Activated CD4-positive, alpha-beta memory T cell treated with anti-CD3 and anti-CD28 coated beads, Interleukin-2, amount 10 ng/mL, durations not matched to agents 7 days and 5 days (primary cell): ENCODE results near the gene GRK5. TPM values are rescaled to one million over a fixed set of nuclear protein-coding genes. Genes with fewer than 3 reads are reported as not detected.
"Not testable (repeated sequence)": the region's sequence is repeated elsewhere in the genome, so short reads cannot be mapped to it uniquely, and the experiment has no call there.

Experiments
- CTCF ChIA-PET: fragments of 350-600 bp; sonication (Branson Sonifier 250); formaldehyde crosslinking; loops from one replicate; lab custom pipeline; 2021; ENCODE audit warnings: antibody characterized with exemption, inconsistent platforms; lab: Charles Lee
- POLR2A ChIA-PET: fragments of 350-600 bp; sonication (Branson Sonifier 250); formaldehyde crosslinking; loops from one replicate; lab custom pipeline; 2021; ENCODE audit warnings: antibody characterized with exemption; lab: Charles Lee
- DNase-seq: peaks from one replicate; pipeline ENCODE4 v3.0.0-alpha.2; 2020
- H3K27ac Mint-ChIP-seq: one replicate; pipeline ENCODE4 v1.8.0; 2021; ENCODE audit warnings: mild to moderate bottlenecking, mixed read lengths
- H3K27me3 Mint-ChIP-seq: one replicate; pipeline ENCODE4 v1.8.0; 2021; ENCODE audit warnings: mixed read lengths
- H3K36me3 Mint-ChIP-seq: one replicate; pipeline ENCODE4 v1.8.0; 2021; ENCODE audit warnings: low read depth, mixed read lengths
- H3K4me1 Mint-ChIP-seq: one replicate; pipeline ENCODE4 v1.8.0; 2021; ENCODE audit warnings: mixed read lengths
- H3K4me3 Mint-ChIP-seq: one replicate; pipeline ENCODE4 v1.8.0; 2021; ENCODE audit warnings: mild to moderate bottlenecking, mixed read lengths
- H3K9me3 Mint-ChIP-seq: one replicate; pipeline ENCODE4 v1.8.0; 2021; ENCODE audit warnings: mixed read lengths
- total RNA-seq, 2 experiments: library from RNA; stranded (reverse); gene quantifications; one replicate each; pipeline ENCODE4 v1.2.3, GENCODE V29; 2021

GRK5 gene
- total RNA-seq, 2 experiments from 2014 or later: 29.8 to 30.6 TPM

DNA sequence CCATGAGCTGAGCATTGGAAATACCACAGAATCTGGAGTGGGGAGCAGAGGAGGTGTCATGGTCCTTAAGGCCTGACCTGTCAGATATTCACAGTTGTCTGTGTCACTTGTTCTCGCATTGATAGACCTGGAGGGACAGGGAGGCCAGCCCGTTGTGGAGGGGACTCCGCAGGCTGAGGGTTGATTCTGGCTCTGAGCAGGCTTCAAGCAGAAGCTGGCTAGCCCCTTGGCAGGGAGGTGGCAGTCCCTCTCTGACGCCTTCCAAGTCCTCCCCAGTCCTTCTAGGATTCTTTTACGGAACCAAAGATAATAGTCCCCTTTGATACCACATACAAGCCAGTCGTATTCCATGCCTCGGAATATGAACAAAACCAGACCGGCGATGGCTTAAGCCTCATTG lies 65.4 kb downstream of the GRK5 start:
- Mint-ChIP-seq H3K36me3 (peaks cover 12% of the 10 kb centered on the region), H3K9me3 (no peaks in the 10 kb centered on the region), H3K27ac (no peak overlapping the region), H3K4me1 (peaks cover 55% of the 10 kb centered on the region), H3K27me3 (no peaks in the 10 kb centered on the region), H3K4me3 (no peak overlapping the region)
- ChIA-PET CTCF (interaction anchor here (0.7 to 2.9 kb wide), 4 partner anchors 10 to 34 kb away, joined by 3 to 26 read pairs (median 4); no protein-coding TSS in a partner anchor), POLR2A (interaction anchor here (2.6 to 8.2 kb wide), 4 partner anchors 10 to 65 kb away, joined by 20 to 69 read pairs (median 36); partner anchors contain the start of gene GRK5)
- DNase-seq: no peak

DNA sequence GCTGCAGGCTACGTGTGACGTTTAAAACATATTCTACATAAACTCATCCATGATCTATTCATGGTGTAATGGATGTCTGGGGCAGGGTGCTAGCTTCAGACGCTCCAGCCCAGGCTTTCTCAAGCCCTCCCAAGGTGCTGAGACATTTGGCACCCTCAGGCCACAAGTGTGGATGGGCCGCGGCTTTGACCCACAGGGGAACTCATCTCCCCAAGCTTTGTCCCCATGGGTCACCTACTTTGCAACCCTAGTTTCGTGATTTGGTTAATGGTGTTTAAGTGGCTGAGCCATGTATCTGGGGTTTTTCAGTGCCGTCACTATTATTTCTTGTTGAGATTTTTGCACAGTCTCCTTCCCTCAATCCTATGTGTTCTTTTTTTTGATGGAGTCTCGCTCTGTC lies 66.0 kb downstream of the GRK5 start:
- peaks cover 48% of the 10 kb centered on the region for H3K4me1 Mint-ChIP-seq
- no peak for DNase-seq
- H3K4me3 Mint-ChIP-seq: no peak overlapping the region
- H3K36me3 Mint-ChIP-seq: peaks cover 9% of the 10 kb centered on the region
- CTCF ChIA-PET: interaction anchor here (0.7 to 1.9 kb wide), 4 partner anchors 10 to 64 kb away, joined by 3 to 8 read pairs (median 4); no protein-coding TSS in a partner anchor
- H3K27me3 Mint-ChIP-seq: no peaks in the 10 kb centered on the region
- H3K27ac Mint-ChIP-seq: no peak overlapping the region
- POLR2A ChIA-PET: interaction anchor here (8.2 kb wide), 1 partner anchor 9 kb away, joined by 69 read pairs; no protein-coding TSS in a partner anchor
- H3K9me3 Mint-ChIP-seq: no peaks in the 10 kb centered on the region

DNA sequence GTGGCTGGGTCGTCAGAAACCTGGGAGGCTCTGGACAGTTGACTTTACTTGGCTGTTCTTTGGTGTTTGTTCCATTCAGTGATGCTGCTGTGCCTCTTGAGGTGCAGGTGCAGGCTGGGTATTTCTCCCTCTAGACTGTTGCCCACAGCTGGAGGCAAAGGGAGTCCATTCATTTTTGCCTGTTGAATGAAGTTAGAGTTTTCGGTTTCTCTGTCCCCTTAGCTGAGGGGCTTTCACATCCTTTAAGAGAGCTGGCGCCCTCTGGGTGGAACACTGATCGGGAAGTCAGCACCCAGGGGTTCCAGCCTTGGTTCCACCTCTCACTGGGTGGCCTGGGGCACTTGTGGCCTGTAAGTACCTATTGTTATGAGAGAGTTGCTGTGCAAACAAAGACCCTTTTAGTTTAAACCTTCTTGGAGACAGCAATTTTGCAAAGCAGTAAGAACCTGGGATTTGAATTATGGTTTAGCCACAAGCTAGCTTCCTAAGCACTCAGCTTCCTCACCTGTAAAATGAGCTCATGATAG lies 67.2 kb downstream of the GRK5 start:
- Mint-ChIP-seq H3K27me3 (no peaks in the 10 kb centered on the region), H3K9me3 (no peaks in the 10 kb centered on the region), H3K4me3 (no peak overlapping the region), H3K36me3 (peaks cover 6% of the 10 kb centered on the region), H3K27ac (no peak overlapping the region), H3K4me1 (peaks cover 36% of the 10 kb centered on the region)
- POLR2A ChIA-PET: interaction anchor here (1.0 to 8.2 kb wide), 3 partner anchors 8 to 66 kb away, joined by 3 to 69 read pairs (median 4); no protein-coding TSS in a partner anchor
- CTCF ChIA-PET: interaction anchor here (0.6 to 1.9 kb wide), 3 partner anchors 9 to 199 kb away, joined by 3 to 8 read pairs (median 5); no protein-coding TSS in a partner anchor
- DNase-seq: no peak

DNA sequence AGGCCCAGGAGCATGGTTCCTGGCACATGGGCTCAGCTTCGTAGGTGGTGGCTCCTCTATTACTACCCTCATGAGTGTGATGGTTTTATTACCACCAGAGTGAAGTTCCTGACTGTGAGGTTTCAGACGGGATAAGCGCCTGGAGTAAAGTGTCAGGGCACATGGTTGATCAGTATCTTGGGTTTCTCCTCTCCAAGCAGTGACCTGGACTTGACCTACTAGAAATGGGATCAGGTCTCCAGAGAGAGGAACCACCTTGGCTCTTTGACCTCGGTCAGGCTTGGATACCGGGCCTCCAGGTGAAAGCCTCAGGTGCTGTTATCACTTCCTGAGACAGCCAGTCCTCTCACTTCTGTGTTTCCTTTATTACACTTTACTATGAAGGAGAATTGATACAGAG lies 67.7 kb downstream of the GRK5 start:
- Mint-ChIP-seq H3K4me3 (no peak overlapping the region), H3K27ac (no peak overlapping the region), H3K27me3 (no peaks in the 10 kb centered on the region), H3K36me3 (peaks cover 4% of the 10 kb centered on the region), H3K4me1 (peaks cover 32% of the 10 kb centered on the region), H3K9me3 (no peaks in the 10 kb centered on the region)
- no peak for DNase-seq
- POLR2A ChIA-PET: interaction anchor here (1.0 to 8.2 kb wide), 3 partner anchors 8 to 66 kb away, joined by 3 to 69 read pairs (median 4); no protein-coding TSS in a partner anchor
- CTCF ChIA-PET: no interaction called here

DNA sequence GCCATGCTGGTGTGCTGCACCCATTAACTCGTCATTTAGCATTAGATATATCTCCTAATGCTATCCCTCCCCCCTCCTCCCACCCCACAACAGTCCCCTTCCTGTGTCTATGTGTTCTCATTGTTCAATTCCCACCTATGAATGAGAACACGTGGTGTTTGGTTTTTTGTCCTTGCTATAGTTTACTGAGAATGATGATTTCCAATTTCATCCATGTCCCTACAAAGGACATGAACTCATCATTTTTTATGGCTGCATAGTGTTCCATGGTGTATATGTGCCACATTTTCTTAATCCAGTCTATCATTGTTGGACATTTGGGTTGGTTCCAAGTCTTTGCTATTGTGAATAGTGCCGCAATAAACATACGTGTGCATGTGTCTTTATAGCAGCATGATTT lies 68.8 kb downstream of the GRK5 start:
- POLR2A ChIA-PET, CTCF ChIA-PET, H3K9me3 Mint-ChIP-seq, H3K27me3 Mint-ChIP-seq, H3K4me3 Mint-ChIP-seq, H3K36me3 Mint-ChIP-seq, H3K27ac Mint-ChIP-seq, DNase-seq: not testable (repeated sequence)
- H3K4me1 Mint-ChIP-seq: peaks cover 30% of the 10 kb centered on the region

DNA sequence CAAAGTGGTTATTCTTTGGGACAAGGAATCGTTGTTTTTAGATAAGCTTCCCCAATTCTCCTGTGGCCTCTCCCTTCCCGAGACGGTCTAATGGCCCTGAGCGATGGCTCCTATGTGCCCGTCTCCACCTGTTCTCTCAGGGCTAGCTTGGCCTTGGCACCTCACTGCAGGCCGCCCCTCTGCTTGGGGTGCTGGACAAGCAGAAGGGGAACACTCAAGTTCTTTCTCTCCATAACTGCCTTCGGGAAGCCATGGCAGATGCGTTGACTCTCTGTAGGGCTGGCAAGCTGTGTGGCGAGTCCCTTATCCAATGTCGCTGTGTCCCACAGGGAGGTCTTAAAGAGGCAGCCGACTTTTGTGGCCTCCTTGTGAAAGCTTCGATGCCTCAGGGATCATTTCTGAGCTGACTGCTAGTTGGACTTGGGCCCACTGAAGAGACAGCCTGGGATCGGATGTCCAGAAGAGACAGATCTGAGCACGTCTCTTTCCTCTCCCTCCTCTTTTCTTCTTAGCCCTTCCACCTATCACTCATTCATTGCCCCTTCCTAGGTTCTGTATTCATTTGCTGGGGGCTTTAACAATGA lies 70.8 kb downstream of the GRK5 start:
- Mint-ChIP-seq H3K4me3 (no peak overlapping the region), H3K27me3 (no peaks in the 10 kb centered on the region), H3K9me3 (no peaks in the 10 kb centered on the region), H3K27ac (no peak overlapping the region), H3K36me3 (peaks cover 4% of the 10 kb centered on the region), H3K4me1 (peaks cover 32% of the 10 kb centered on the region)
- POLR2A ChIA-PET: no interaction called here
- CTCF ChIA-PET: no interaction called here
- DNase-seq: no peak

DNA sequence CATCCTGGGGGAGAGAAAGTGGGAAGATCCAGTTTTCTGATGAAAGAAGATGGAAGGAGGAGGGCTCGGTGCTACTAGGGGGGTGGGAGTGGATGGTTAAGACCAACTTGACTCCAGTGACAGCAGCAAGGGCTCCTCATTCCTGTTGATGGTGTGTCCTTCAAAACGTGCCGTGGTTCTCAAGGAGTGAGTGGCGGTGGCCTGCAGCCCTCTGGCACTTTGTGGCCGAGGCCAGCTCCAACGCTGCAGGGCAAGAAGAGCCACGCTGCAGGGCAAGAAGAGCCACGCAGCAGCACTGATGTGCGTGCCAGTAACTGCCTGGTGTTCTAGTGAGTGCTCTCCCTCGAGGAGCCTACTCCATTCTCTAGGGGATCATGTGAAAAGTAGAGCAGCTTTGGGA lies 72.1 kb downstream of the GRK5 start:
- H3K4me3 Mint-ChIP-seq: no peak overlapping the region
- no peaks in the 10 kb centered on the region for H3K27me3 Mint-ChIP-seq
- ChIA-PET POLR2A (interaction anchor here (8.2 kb wide), 1 partner anchor 8 kb away, joined by 69 read pairs; no protein-coding TSS in a partner anchor), CTCF (no interaction called here)
- no peak overlapping the region for H3K27ac Mint-ChIP-seq
- no peaks in the 10 kb centered on the region for H3K9me3 Mint-ChIP-seq
- no peak for DNase-seq
- peaks cover 37% of the 10 kb centered on the region for H3K4me1 Mint-ChIP-seq
- H3K36me3 Mint-ChIP-seq: peaks cover 4% of the 10 kb centered on the region

DNA sequence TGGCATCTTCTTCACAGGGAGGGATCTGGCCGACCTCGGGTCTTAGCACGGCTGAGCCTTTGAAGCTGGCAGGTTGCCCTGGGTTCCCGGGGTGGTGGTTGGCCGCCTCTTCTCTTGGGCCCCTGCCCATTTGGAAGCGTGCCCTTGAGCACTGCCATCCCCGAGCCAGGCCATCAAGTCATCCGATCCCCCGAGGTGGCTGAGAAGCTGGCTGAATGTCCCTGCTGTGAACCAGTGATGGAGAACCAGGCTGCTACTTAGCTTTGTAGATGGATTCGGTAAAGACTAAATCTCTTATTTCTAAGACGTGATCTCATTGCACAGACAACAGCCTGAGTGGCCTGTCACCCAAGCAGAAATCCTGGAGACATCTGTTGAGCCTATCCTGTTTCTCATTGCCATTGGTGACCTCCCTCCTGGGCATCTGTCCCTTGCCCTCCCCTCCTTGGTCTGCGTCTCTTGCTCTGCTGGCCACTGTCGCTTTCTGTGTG lies 74.3 kb downstream of the GRK5 start:
- Mint-ChIP-seq H3K4me3 (no peak overlapping the region), H3K27ac (no peak overlapping the region), H3K4me1 (peaks cover 52% of the 10 kb centered on the region), H3K9me3 (no peaks in the 10 kb centered on the region), H3K27me3 (no peaks in the 10 kb centered on the region), H3K36me3 (peaks cover 4% of the 10 kb centered on the region)
- POLR2A ChIA-PET: interaction anchor here (1.3 to 8.2 kb wide), 4 partner anchors 8 to 75 kb away, joined by 3 to 69 read pairs (median 4); partner anchors contain the start of gene GRK5
- CTCF ChIA-PET: interaction anchor here (1.7 to 6.9 kb wide), 3 partner anchors 11 to 20 kb away, joined by 5 to 26 read pairs (median 10); no protein-coding TSS in a partner anchor
- no peak for DNase-seq

DNA sequence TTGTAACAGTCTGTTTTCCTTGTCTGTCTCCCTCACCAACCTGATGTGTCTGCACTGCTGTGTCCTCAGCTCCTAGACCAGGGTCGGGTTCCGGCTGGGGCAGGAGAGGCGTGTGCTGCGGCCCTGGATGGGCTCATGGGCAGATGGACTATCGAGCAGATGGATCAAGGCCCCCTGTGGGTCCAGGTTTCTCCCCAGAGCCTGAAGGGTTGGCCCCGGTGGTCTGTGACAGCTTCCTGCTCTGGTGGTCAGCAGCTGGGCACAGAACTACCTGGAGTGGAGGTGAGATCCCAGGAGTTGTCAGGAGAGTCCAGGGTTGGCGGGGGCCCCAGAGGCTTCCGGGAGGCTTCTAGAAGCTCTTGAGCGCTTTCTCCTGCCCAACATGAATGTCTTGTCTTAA lies 75.1 kb downstream of the GRK5 start:
- Mint-ChIP-seq H3K36me3 (peaks cover 2% of the 10 kb centered on the region), H3K4me1 (peaks cover 55% of the 10 kb centered on the region), H3K27me3 (no peaks in the 10 kb centered on the region), H3K4me3 (no peak overlapping the region), H3K9me3 (no peaks in the 10 kb centered on the region), H3K27ac (no peak overlapping the region)
- POLR2A ChIA-PET: interaction anchor here (0.7 to 8.2 kb wide), 6 partner anchors 8 to 177 kb away, joined by 3 to 69 read pairs (median 4); partner anchors contain the start of gene GRK5
- CTCF ChIA-PET: interaction anchor here (1.5 to 6.9 kb wide), 6 partner anchors 9 to 73 kb away, joined by 4 to 26 read pairs (median 5); no protein-coding TSS in a partner anchor
- no peak for DNase-seq

DNA sequence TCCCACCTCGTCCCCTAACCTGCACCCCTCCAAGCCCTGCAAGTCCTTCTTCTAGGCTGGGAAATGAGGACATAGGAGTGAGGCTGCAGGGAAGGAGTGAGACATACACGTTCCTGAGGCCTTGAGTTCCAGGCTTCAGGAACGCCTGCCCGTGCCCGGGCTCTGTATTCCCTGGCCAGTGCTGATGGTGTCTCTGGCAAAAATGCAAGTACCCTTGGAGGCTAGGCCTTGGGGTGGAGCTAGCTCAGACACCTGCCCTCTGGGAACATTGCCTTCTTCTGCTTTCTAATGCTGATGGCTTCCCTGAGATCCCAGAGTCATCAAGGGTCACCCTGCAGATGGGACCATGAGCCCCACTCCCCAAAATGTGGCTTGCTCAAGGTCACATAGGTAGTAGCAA lies 76.0 kb downstream of the GRK5 start:
- Mint-ChIP-seq H3K4me3 (no peak overlapping the region), H3K36me3 (no peaks in the 10 kb centered on the region), H3K27me3 (no peaks in the 10 kb centered on the region), H3K9me3 (no peaks in the 10 kb centered on the region), H3K4me1 (peaks cover 60% of the 10 kb centered on the region), H3K27ac (peak overlapping the region; percentile 58)
- DNase-seq: no peak
- POLR2A ChIA-PET: interaction anchor here (0.6 to 8.2 kb wide), 5 partner anchors 10 to 77 kb away, joined by 3 to 69 read pairs (median 6); partner anchors contain the start of gene GRK5
- CTCF ChIA-PET: interaction anchor here (1.4 to 6.9 kb wide), 7 partner anchors 10 to 74 kb away, joined by 3 to 26 read pairs (median 5); no protein-coding TSS in a partner anchor

DNA sequence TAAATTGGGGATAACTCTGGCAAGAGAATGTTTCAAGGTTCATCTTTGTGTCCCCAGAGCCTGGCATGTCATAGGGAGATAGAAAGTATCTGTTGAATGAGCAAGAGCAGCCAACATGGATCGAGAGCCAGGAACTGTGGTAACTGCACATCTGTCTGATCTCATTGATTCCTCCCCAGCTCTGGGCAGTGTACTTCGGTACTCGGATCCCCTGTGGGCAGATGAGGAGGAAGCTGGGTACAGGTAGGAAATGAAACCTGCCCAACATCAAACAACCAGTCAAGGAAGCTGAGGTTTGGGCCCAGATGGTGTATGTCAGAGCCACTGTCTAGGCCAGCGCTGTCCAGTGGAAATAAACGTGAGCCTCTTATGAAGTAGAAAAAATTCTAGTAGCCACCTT lies 76.4 kb downstream of the GRK5 start:
- ChIA-PET POLR2A (interaction anchor here (0.6 to 8.2 kb wide), 6 partner anchors 9 to 77 kb away, joined by 3 to 69 read pairs (median 3); partner anchors contain the start of gene GRK5), CTCF (interaction anchor here (0.7 to 6.9 kb wide), 7 partner anchors 10 to 75 kb away, joined by 3 to 26 read pairs (median 5); no protein-coding TSS in a partner anchor)
- Mint-ChIP-seq H3K4me1 (peaks cover 63% of the 10 kb centered on the region), H3K27me3 (no peaks in the 10 kb centered on the region), H3K9me3 (no peaks in the 10 kb centered on the region), H3K4me3 (peak overlapping the region; percentile 23), H3K36me3 (no peaks in the 10 kb centered on the region), H3K27ac (peak overlapping the region; percentile 58)
- peak; percentile 41 for DNase-seq

DNA sequence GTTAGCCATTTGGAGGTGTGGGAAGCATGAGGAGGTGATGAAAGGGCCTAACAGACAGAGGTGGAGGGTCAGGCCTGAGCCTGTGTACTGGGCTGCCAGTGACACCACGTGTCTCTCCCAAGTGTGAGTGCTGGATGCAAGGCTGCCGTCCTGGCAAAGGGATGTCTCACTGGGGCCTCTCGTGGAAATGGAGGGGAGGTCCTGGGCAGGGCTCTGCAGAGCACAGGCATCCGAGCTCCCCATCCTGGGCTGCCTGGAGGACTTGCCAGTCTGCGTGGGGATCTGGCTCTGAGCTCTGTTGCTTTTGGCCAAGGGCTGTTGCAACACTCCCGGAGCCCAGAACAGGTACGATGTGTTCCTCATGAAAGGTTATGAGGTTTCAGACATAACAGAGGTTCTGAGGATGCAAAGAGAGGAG lies 77.3 kb downstream of the GRK5 start:
- Mint-ChIP-seq H3K36me3 (no peaks in the 10 kb centered on the region), H3K4me3 (peak overlapping the region; percentile 66), H3K27ac (peak overlapping the region; percentile 81), H3K27me3 (no peaks in the 10 kb centered on the region), H3K4me1 (peaks cover 71% of the 10 kb centered on the region), H3K9me3 (no peaks in the 10 kb centered on the region)
- POLR2A ChIA-PET: interaction anchor here (0.7 to 8.2 kb wide), 4 partner anchors 13 to 78 kb away, joined by 3 to 69 read pairs (median 8); partner anchors contain the start of gene GRK5
- CTCF ChIA-PET: interaction anchor here (2.3 to 6.9 kb wide), 2 partner anchors 14 to 73 kb away, joined by 5 to 26 read pairs; no protein-coding TSS in a partner anchor
- DNase-seq: no peak
